HS-5 (cell line): Measurements from ENCODE around the gene PPCDC.

Experiments
- DNase-seq: peaks from one replicate; pipeline ENCODE4 v3.0.0-alpha.2; 2012; ENCODE audit warnings: low read depth

Gene PPCDC

GRCh38 chr15:75043509-75044257 lies 20.3 kb downstream of the PPCDC start:
- no peak for DNase-seq

- DNase-seq, result no peak
Measured at GRCh38 chr15:75044258-75044878, 21.0 kb downstream of the PPCDC start.

- DNase-seq, result no peak
Measured at GRCh38 chr15:75045332-75046015, 22.1 kb downstream of the PPCDC start.

GRCh38 chr15:75048394-75048793 lies 25.0 kb downstream of the PPCDC start:
- DNase-seq, result no peak

- DNase-seq, result no peak
Measured at GRCh38 chr15:75049392-75049791, 26.0 kb downstream of the PPCDC start.

GRCh38 chr15:75050283-75050682 lies 26.9 kb downstream of the PPCDC start:
- no peak for DNase-seq

GRCh38 chr15:75051191-75051608 lies 27.8 kb downstream of the PPCDC start:
- DNase-seq, result no peak

- no peak for DNase-seq
Measured at GRCh38 chr15:75051711-75052110, 28.3 kb downstream of the PPCDC start.

GRCh38 chr15:75052972-75053747 lies 29.8 kb downstream of the PPCDC start:
- DNase-seq, result no peak

GRCh38 chr15:75053748-75054125 lies 30.3 kb downstream of the PPCDC start:
- DNase-seq, result no peak

- no peak for DNase-seq
Measured at GRCh38 chr15:75054172-75054897, 30.9 kb downstream of the PPCDC start.

GRCh38 chr15:75056036-75056435 lies 32.6 kb downstream of the PPCDC start:
- DNase-seq, result no peak

- DNase-seq, result no peak
Measured at GRCh38 chr15:75058127-75058905, 34.9 kb downstream of the PPCDC start.

GRCh38 chr15:75059607-75060006 lies 36.2 kb downstream of the PPCDC start:
- DNase-seq, result no peak

GRCh38 chr15:75061272-75061671 lies 37.9 kb downstream of the PPCDC start:
- no peak for DNase-seq

GRCh38 chr15:75062706-75063105 lies 39.3 kb downstream of the PPCDC start:
- no peak for DNase-seq

- no peak for DNase-seq
Measured at GRCh38 chr15:75063338-75063737, 39.9 kb downstream of the PPCDC start.

- DNase-seq, result no peak
Measured at GRCh38 chr15:75063889-75064288, 40.5 kb downstream of the PPCDC start.

- DNase-seq, result no peak
Measured at GRCh38 chr15:75064846-75065245, 41.5 kb downstream of the PPCDC start.

- no peak for DNase-seq
Measured at GRCh38 chr15:75065467-75065850, 42.1 kb downstream of the PPCDC start.
